Neural cell (in vitro differentiated cells): ENCODE measurements around the gene CCDC149. TPM values are rescaled to one million over a fixed set of nuclear protein-coding genes. Genes with fewer than 3 reads are reported as not detected.
A peak's percentile ranks its signal among the peaks of the same experiment; 100 is the strongest.

Experiments used
- H2AFZ ChIP-seq: fragments of 200-600, 300-800 bp; sonication (generic), shearing (Covaris generic); 2 replicates; pipeline ENCODE4 v1.6.0; 2014; ENCODE audit warnings: low read depth, mild to moderate bottlenecking, antibody characterized with exemption, low read length, moderate library complexity
- H3F3A ChIP-seq: fragments of 200-600 bp; shearing (Covaris generic); 2 replicates; pipeline ENCODE4 v1.6.1; 2016; ENCODE audit warnings: mild to moderate bottlenecking, moderate library complexity, mixed read lengths, antibody characterized with exemption, low read length; ENCODE audit not compliant: insufficient read depth, poor library complexity, severe bottlenecking
- H3K27ac ChIP-seq: fragments of 200-600, 300-800 bp; sonication (generic), shearing (Covaris generic); 2 replicates; pipeline ENCODE4 v1.5.1; 2014; ENCODE audit warnings: mild to moderate bottlenecking, low read length, moderate library complexity
- H3K27me3 ChIP-seq: fragments of 300-800, 200-600 bp; sonication (generic), shearing (Covaris generic); 2 replicates; pipeline ENCODE4 v1.6.0; 2014; ENCODE audit warnings: mild to moderate bottlenecking, low read depth, low read length, moderate library complexity; ENCODE audit not compliant: insufficient read depth
- H3K36me3 ChIP-seq: fragments of 300-800, 200-600 bp; sonication (generic), shearing (Covaris generic); 2 replicates; pipeline ENCODE4 v1.5.1; 2014; ENCODE audit warnings: mild to moderate bottlenecking, antibody characterized with exemption, low read length, moderate library complexity; ENCODE audit not compliant: insufficient read depth
- H3K4me2 ChIP-seq: fragments of 300-800, 200-600 bp; sonication (generic), shearing (Covaris generic); 2 replicates; pipeline ENCODE4 v1.6.0; 2014; ENCODE audit warnings: mild to moderate bottlenecking, low read length
- H3K4me3 ChIP-seq: fragments of 300-800, 200-600 bp; sonication (generic), shearing (Covaris generic); 2 replicates; pipeline ENCODE4 v1.5.1; 2014; ENCODE audit warnings: mild to moderate bottlenecking, low read length, moderate library complexity
- H3K79me2 ChIP-seq: fragments of 200-600 bp; shearing (Covaris generic); replicated peaks from 2 replicates; pipeline ENCODE4 v1.6.0; 2014; ENCODE audit warnings: mild to moderate bottlenecking, low read length, moderate library complexity; ENCODE audit not compliant: insufficient read depth
- H3K9ac ChIP-seq: fragments of 300-800, 200-600 bp; sonication (generic), shearing (Covaris generic); 2 replicates; pipeline ENCODE4 v1.6.1; 2016; ENCODE audit warnings: mild to moderate bottlenecking, low read length, mixed read lengths
- H3K9me2 ChIP-seq: fragments of 200-600 bp; shearing (Covaris generic); 2 replicates; pipeline ENCODE4 v1.6.1; 2016; ENCODE audit warnings: mild to moderate bottlenecking, low read length, mixed read lengths; ENCODE audit not compliant: insufficient read depth
- H3K9me3 ChIP-seq: fragments of 200-600, 300-800 bp; sonication (generic), shearing (Covaris generic); 2 replicates; pipeline ENCODE4 v1.6.1; 2016; ENCODE audit warnings: mild to moderate bottlenecking, mixed run types, low read length, moderate library complexity, mixed read lengths
- H4K20me1 ChIP-seq: fragments of 200-600 bp; shearing (Covaris generic); 2 replicates; pipeline ENCODE4 v1.6.1; 2016; ENCODE audit warnings: mild to moderate bottlenecking, mixed run types; ENCODE audit not compliant: insufficient read depth
- EP300 ChIP-seq: fragments of 450-650 bp; conservative IDR thresholded peaks from 2 replicates; pipeline ENCODE4 v1.6.1; 2014; ENCODE audit warnings: antibody characterized with exemption, mild to moderate bottlenecking, moderate library complexity; ENCODE audit not compliant: poor library complexity, severe bottlenecking
- EZH2 ChIP-seq: fragments of 200-600, 300-800 bp; shearing (Covaris generic), sonication (generic); IDR thresholded peaks from 2 replicates; pipeline ENCODE4 v1.6.1; 2014; ENCODE audit warnings: antibody characterized with exemption, low read length, borderline replicate concordance, mild to moderate bottlenecking; ENCODE audit not compliant: insufficient read depth, poor library complexity, severe bottlenecking
- MXI1 ChIP-seq: fragments of 450-650 bp; conservative IDR thresholded peaks from 2 replicates; pipeline ENCODE4 v1.6.1; 2014; ENCODE audit warnings: antibody characterized with exemption, mild to moderate bottlenecking; ENCODE audit not compliant: poor library complexity, severe bottlenecking
- POLR2AphosphoS5 ChIP-seq: IDR thresholded peaks from 2 replicates; pipeline ENCODE4 v1.6.1; 2012
- RAD21 ChIP-seq: fragments of 450-650 bp; conservative IDR thresholded peaks from 2 replicates; pipeline ENCODE4 v1.6.1; 2014; ENCODE audit warnings: antibody characterized with exemption, mild to moderate bottlenecking, moderate library complexity
- SMC3 ChIP-seq: fragments of 450-650 bp; conservative IDR thresholded peaks from 2 replicates; pipeline ENCODE4 v1.6.1; 2014; ENCODE audit warnings: antibody characterized with exemption, mild to moderate bottlenecking, moderate library complexity; ENCODE audit not compliant: poor library complexity
- TAF1 ChIP-seq: IDR thresholded peaks from 2 replicates; pipeline ENCODE4 v1.6.1; 2012; ENCODE audit warnings: low read depth
- polyA plus RNA-seq: library from polyadenylated mRNA; depleted of rRNA; stranded (reverse); fragments of >200 nt; gene quantifications from 2 replicates; pipeline ENCODE4 v1.2.3, GENCODE V29; 2014
- TF ChIP-seq, protein P1 (sequence below): fragments of 450-650 bp; IDR thresholded peaks from 2 replicates; pipeline ENCODE4 v1.5.1; 2014; ENCODE audit warnings: antibody characterized with exemption, mild to moderate bottlenecking, moderate library complexity; ENCODE audit not compliant: poor library complexity, severe bottlenecking
- TF ChIP-seq, protein P2 (sequence below): IDR thresholded peaks from 2 replicates; pipeline ENCODE4 v1.6.1; 2012; ENCODE audit warnings: borderline replicate concordance

Gene CCDC149
- polyA plus RNA-seq, 1 donor from 2014 or later = 6.6 TPM

DNA sequence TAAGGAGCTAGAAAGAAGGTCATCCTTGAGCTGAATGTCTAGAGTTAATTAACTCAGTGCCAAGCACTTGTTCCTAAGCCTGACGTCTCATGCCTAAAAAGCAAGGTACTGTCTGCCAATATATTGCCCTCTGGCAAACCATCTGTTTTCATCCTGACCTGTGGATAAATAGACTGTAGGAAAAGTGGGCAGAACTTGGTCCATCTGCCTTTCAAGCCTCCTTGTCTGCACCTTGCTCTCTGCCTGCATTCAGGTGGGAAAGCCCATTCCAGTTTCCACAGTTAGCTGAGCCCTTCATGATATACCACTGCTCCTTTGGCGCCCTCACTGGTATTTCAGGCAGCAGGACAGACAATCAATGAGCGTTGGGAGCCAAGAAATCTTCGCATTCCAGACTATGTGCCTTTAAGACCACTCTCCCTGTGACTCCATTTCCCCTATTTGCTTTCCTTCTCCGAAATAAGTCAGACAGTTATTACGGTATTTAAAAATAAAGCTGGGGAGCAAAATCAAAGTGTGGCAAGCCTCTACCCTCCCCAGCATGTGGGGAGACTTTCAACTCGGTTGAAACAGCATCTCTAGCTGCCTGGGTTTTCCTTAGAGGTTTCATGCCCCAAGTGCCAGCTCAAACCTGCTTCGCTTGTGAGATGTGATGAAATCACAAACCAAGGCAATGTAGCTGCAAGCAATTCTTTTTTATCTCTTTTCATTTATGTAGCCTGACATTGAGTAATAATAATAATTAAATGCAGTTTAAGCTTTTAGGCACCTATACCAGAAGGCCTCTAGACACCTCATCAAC is 2.5 kb upstream of the CCDC149 start:
- Histone ChIP-seq H3K79me2 (no peaks in the 10 kb centered on the region), H3K36me3 (no peaks in the 10 kb centered on the region), H2AFZ (no peak overlapping the region), H3K27me3 (no peaks in the 10 kb centered on the region), H3K9me3 (peaks cover 3% of the 10 kb centered on the region), H3K9ac (no peak overlapping the region), H3K4me3 (no peak overlapping the region), H3K4me2 (no peak overlapping the region), H3K9me2 (no peaks in the 10 kb centered on the region), H4K20me1 (no peaks in the 10 kb centered on the region), H3K27ac (no peak overlapping the region), H3F3A (no peaks in the 10 kb centered on the region)
- TF ChIP-seq, protein P1, sequence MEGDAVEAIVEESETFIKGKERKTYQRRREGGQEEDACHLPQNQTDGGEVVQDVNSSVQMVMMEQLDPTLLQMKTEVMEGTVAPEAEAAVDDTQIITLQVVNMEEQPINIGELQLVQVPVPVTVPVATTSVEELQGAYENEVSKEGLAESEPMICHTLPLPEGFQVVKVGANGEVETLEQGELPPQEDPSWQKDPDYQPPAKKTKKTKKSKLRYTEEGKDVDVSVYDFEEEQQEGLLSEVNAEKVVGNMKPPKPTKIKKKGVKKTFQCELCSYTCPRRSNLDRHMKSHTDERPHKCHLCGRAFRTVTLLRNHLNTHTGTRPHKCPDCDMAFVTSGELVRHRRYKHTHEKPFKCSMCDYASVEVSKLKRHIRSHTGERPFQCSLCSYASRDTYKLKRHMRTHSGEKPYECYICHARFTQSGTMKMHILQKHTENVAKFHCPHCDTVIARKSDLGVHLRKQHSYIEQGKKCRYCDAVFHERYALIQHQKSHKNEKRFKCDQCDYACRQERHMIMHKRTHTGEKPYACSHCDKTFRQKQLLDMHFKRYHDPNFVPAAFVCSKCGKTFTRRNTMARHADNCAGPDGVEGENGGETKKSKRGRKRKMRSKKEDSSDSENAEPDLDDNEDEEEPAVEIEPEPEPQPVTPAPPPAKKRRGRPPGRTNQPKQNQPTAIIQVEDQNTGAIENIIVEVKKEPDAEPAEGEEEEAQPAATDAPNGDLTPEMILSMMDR = peak; percentile 44
- TF ChIP-seq MXI1 (no peak), SMC3 (no peak), RAD21 (peak; percentile 52), POLR2AphosphoS5 (no peak), TAF1 (no peak), EZH2 (no peak), EP300 (no peak)
- TF ChIP-seq, protein P2, sequence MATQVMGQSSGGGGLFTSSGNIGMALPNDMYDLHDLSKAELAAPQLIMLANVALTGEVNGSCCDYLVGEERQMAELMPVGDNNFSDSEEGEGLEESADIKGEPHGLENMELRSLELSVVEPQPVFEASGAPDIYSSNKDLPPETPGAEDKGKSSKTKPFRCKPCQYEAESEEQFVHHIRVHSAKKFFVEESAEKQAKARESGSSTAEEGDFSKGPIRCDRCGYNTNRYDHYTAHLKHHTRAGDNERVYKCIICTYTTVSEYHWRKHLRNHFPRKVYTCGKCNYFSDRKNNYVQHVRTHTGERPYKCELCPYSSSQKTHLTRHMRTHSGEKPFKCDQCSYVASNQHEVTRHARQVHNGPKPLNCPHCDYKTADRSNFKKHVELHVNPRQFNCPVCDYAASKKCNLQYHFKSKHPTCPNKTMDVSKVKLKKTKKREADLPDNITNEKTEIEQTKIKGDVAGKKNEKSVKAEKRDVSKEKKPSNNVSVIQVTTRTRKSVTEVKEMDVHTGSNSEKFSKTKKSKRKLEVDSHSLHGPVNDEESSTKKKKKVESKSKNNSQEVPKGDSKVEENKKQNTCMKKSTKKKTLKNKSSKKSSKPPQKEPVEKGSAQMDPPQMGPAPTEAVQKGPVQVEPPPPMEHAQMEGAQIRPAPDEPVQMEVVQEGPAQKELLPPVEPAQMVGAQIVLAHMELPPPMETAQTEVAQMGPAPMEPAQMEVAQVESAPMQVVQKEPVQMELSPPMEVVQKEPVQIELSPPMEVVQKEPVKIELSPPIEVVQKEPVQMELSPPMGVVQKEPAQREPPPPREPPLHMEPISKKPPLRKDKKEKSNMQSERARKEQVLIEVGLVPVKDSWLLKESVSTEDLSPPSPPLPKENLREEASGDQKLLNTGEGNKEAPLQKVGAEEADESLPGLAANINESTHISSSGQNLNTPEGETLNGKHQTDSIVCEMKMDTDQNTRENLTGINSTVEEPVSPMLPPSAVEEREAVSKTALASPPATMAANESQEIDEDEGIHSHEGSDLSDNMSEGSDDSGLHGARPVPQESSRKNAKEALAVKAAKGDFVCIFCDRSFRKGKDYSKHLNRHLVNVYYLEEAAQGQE = no peak

DNA sequence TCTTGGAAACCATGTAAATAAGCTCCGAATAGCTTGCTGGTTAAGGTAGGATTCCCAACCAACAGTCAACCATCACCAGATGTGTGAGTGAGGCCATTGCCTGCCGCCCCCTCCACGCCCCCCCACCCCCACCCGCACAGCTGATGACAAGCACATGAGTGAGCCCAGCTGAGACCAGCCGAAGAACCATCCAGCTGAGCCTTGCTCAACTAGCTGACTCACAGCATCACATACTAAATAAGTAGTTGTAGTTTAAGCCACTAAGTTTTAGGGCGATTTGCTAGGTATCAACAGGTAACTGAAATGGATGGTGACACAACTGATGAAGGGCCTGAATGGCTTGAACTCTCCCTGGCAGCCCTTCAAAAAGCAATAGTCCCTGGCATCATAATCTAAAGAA is 1.6 kb upstream of the CCDC149 start:
- Histone ChIP-seq H2AFZ (no peak overlapping the region), H3F3A (no peaks in the 10 kb centered on the region), H3K9ac (no peak overlapping the region), H3K27ac (no peak overlapping the region), H3K27me3 (no peaks in the 10 kb centered on the region), H3K9me3 (peaks cover under 1% of the 10 kb centered on the region), H3K36me3 (no peaks in the 10 kb centered on the region), H3K4me2 (no peak overlapping the region), H3K9me2 (no peaks in the 10 kb centered on the region), H3K79me2 (no peaks in the 10 kb centered on the region), H4K20me1 (no peaks in the 10 kb centered on the region), H3K4me3 (no peak overlapping the region)
- TF ChIP-seq RAD21 (no peak), POLR2AphosphoS5 (no peak), EP300 (no peak), TAF1 (no peak), MXI1 (no peak), SMC3 (no peak), EZH2 (no peak)
- TF ChIP-seq, protein P2 = no peak
- TF ChIP-seq, protein P1 = no peak
